Breast epithelium (tissue), 3 donors: ENCODE results near the gene LRP3.

Experiments
- CTCF ChIP-seq, 3 donors: fragments of 450-650 bp; IDR thresholded peaks; one replicate each; pipeline ENCODE4 v1.5.1; 2016 to 2017; ENCODE audit warnings: antibody characterized with exemption in 3 of 3, mild to moderate bottlenecking in 3 of 3, moderate library complexity in 3 of 3
- POLR2A ChIP-seq: fragments of 450-650 bp; IDR thresholded peaks from one replicate; pipeline ENCODE4 v1.6.1; 2016; ENCODE audit warnings: antibody characterized with exemption, mild to moderate bottlenecking, moderate library complexity
- POLR2AphosphoS5 ChIP-seq, 3 donors: sonication (generic); formaldehyde crosslinking; IDR thresholded peaks; one replicate each; pipeline ENCODE4 v1.6.1; 2017; ENCODE audit warnings: antibody characterized with exemption in 3 of 3

GRCh38 chr19:33146209-33146608 lies 47.9 kb upstream of the LRP3 start:
- TF ChIP-seq CTCF (IDR thresholded peaks at IDR 0.05) (no peak), POLR2AphosphoS5 (IDR thresholded peaks at IDR 0.05) (no peak), POLR2A (no peak)
